Lower leg skin (tissue), 3 donors: ENCODE measurements around the gene USP28.

Source experiments
- CTCF ChIP-seq, 3 donors: fragments of 450-650 bp; IDR thresholded peaks; one replicate each; pipeline ENCODE4 v1.5.1; 2016; ENCODE audit warnings: antibody characterized with exemption in 3 of 3, mild to moderate bottlenecking in 3 of 3, moderate library complexity in 2 of 3
- POLR2A ChIP-seq, 2 donors: fragments of 450-650 bp; IDR thresholded peaks; one replicate each; pipeline ENCODE4 v1.6.1; 2016 to 2017; ENCODE audit warnings: antibody characterized with exemption in 2 of 2, mild to moderate bottlenecking in 1 of 2, moderate library complexity in 1 of 2

GRCh38 chr11:113888848-113889247, 13.5 kb upstream of the USP28 start:
- no peak for TF ChIP-seq CTCF (IDR thresholded peaks at IDR 0.05)
- no peak for TF ChIP-seq POLR2A (IDR thresholded peaks at IDR 0.05)
